Measurements from ENCODE around the gene PKIG. TPM values are rescaled to one million over a fixed set of nuclear protein-coding genes. Genes with fewer than 3 reads are reported as not detected.
A peak's percentile ranks its signal among the peaks of the same experiment; 100 is the strongest.

The PKIG gene
- total RNA-seq = 1 to 10 TPM; 2.1 to 3.5 (median 2.8) TPM

DNA sequence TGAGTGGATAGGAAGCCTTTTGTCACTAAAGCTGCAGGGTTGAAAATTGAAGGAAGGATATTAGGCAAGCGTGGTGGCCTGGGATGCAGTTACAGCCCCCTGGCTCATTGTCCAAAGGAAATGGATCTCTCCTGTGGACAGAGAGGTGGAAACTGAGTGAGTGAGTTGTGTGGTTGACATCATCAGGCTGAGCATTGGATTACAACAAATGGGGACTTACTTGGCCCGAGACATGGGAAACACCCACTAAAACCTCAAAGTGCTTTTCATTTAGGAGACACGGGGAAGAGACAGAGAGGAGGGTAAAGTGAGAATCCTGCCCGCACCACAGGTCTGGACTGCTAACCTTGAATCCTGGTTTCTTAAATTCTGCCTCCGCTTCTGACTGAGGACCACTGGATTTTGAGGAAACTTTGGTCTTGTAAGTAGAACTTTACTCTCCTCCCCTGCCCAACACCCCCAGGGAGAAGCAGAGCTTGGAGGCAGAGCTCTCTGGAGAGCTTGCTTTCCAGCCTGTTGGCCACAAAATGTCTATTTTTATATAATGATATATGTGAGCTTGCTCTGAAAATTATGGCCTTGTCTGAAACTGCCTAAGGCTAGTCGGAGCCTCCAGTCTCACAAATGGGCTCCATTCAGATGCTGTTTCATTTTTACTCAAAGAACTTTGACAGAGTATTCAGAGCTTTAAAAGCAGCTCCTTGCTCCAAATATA, at the start of gene PKIG:
Gene PKIG, plus strand, starts transcription at position 269 of the 715 bp plus-strand sequence. CDS start 31,978 bp downstream, outside the sequence.
- H3K9me3 Mint-ChIP-seq = no peaks in the 10 kb centered on the region
- H3K27me3 Mint-ChIP-seq (ENCODE audit: low read depth) = no peaks in the 10 kb centered on the region
- peaks cover 14% of the 10 kb centered on the region for H3K4me1 Mint-ChIP-seq (ENCODE audit: low read depth)
- H3K36me3 Mint-ChIP-seq (ENCODE audit: insufficient read depth) = no peaks in the 10 kb centered on the region
- no peak for ATAC-seq
- no peak within 1 kb of the TSS for H3K4me3 Mint-ChIP-seq
- DNase-seq = no peak

DNA sequence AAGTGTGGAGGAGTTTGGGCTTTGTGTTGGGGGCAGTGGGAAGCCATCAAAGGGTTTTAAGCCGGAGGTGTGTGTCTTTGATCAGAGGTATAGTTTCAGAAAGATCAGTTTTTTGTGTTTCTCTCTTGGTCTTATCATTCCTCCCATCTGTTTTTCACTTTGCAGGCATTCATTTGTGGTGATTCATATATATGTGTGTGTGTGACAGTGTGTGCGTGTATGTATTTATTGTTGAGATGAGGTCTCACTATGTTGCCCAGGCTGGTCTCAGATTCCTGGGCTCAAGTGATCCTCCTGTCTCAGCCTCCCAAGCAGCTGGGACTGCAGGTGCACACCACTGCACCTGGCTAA, 49.4 kb upstream of the PKIG start:
- Mint-ChIP-seq H3K9me3 (no peaks in the 10 kb centered on the region), H3K4me3 (no peak overlapping the region), H3K36me3 (ENCODE audit: insufficient read depth) (no peaks in the 10 kb centered on the region), H3K4me1 (ENCODE audit: low read depth) (peaks cover 4% of the 10 kb centered on the region), H3K27me3 (ENCODE audit: low read depth) (peaks cover 6% of the 10 kb centered on the region)
- peak; percentile 65 to 69 for ATAC-seq
- DNase-seq = no peak

DNA sequence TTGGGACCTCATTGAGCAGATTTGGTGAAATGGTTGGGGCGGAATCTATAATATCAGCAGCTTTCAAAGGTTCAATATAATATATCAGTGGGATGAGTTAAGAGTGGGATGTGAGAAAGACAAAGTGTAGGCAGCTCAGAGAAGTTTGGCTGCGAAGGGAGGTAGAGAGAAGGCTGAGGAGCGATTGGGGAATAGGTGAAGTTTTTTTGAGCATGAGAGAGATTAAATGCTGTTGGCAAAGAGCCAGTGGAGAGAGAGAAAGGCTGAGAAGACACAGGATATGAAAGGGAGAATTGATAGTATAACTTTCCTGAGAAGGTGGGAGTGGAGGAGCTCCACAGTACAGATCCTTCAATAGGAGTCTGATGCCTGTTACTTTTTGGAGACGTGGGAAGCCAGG, 48.5 kb upstream of the PKIG start:
- H3K4me3 Mint-ChIP-seq = no peak overlapping the region
- H3K9me3 Mint-ChIP-seq = no peaks in the 10 kb centered on the region
- peaks cover 6% of the 10 kb centered on the region for H3K27me3 Mint-ChIP-seq (ENCODE audit: low read depth)
- no peaks in the 10 kb centered on the region for H3K36me3 Mint-ChIP-seq (ENCODE audit: insufficient read depth)
- DNase-seq (no peak), ATAC-seq (no peak)
- H3K4me1 Mint-ChIP-seq (ENCODE audit: low read depth) = peaks cover 4% of the 10 kb centered on the region

DNA sequence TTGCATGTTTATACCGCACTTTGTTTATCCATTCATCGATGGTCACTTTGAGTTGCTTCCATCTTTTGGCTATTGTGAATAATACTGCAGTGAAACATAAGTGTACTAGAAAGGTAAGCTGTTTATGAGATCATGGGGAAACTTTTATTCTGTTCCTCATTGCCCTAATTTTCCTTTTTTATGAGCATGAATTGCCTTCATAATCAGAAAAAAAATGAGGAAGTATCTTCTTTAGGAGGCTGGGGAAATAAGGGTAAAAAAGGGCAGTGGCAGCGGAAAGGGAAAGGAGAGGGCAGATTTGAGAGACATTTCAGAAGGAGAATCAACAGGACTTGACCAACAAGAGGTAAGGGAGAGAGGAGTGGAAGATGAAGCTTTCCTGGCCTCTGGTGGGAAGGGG, 46.2 kb upstream of the PKIG start:
- Mint-ChIP-seq H3K9me3 (no peaks in the 10 kb centered on the region), H3K36me3 (ENCODE audit: insufficient read depth) (no peaks in the 10 kb centered on the region), H3K4me1 (ENCODE audit: low read depth) (peaks cover 4% of the 10 kb centered on the region), H3K4me3 (no peak overlapping the region), H3K27me3 (ENCODE audit: low read depth) (peaks cover 2% of the 10 kb centered on the region)
- DNase-seq (no peak), ATAC-seq (no peak)

DNA sequence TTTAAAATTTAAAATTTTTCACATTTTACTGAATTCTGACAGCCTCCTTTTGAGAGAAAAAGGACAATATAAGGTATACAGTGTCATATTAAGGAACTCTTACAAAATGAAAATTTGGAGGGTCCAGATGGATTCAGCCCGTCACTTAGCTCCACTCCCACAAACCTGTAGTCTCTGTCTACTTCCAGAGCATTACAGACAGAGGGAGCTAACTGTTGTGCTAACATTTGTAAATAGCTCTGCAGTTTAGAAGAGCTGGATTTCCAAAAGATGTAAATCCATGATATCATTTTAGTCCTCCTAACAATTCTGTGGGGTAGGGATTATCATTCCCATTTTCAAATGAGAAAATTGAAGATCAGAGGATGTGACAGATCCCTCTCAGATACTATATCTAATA, 44.4 kb upstream of the PKIG start:
- ATAC-seq = no peak
- no peaks in the 10 kb centered on the region for H3K36me3 Mint-ChIP-seq (ENCODE audit: insufficient read depth)
- H3K9me3 Mint-ChIP-seq = no peaks in the 10 kb centered on the region

DNA sequence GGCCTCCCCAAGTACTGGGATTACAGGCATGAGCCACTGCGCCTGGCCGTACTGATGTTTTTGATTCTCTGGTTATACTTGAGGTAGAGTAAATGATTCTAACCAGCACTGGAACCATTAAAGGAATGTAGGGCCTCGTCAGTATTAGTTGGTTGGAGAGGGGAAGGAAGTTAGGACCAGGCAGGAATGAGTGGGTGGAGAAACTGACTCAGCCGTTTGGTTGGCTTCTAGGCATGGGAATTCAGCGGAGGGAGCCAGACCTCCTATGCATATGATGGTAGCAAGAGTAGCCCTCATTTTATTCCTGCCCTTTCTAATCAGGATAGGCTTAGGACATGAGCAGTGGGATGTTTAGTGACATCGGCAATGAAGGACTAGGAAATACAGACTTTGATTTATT, 41.5 kb upstream of the PKIG start:
- Mint-ChIP-seq H3K36me3 (ENCODE audit: insufficient read depth) (no peaks in the 10 kb centered on the region), H3K9me3 (no peaks in the 10 kb centered on the region), H3K4me3 (no peak overlapping the region), H3K4me1 (ENCODE audit: low read depth) (no peaks in the 10 kb centered on the region), H3K27me3 (ENCODE audit: low read depth) (no peaks in the 10 kb centered on the region)
- ATAC-seq = no peak
- no peak for DNase-seq

More for the DNA sequence above, 44.4 kb upstream of the PKIG start:
- Mint-ChIP-seq H3K4me1 (ENCODE audit: low read depth) (no peaks in the 10 kb centered on the region), H3K27me3 (ENCODE audit: low read depth) (no peaks in the 10 kb centered on the region), H3K4me3 (no peak overlapping the region)
- no peak for DNase-seq

DNA sequence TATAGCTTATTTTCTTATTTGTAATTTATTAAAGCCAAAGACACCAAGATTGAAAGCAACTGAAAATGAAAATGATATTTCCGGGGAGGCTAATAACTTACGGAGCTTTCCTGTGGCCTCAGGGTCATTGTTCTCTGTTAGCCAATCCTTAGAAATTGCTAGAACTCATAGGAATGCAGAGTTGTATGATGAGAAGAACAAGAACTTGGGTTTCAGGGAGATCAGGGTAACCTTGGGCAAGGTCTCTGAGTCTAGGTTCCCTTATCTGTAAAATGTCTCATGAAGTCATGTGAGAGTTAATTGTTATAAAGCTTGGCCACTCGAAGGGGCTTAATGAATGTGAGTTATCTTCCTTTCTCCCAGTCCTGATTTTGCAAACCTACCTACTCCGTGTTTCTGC, 40.4 kb upstream of the PKIG start:
- H3K27me3 Mint-ChIP-seq (ENCODE audit: low read depth) = peaks cover 2% of the 10 kb centered on the region
- no peaks in the 10 kb centered on the region for H3K4me1 Mint-ChIP-seq (ENCODE audit: low read depth)
- no peak for DNase-seq

DNA sequence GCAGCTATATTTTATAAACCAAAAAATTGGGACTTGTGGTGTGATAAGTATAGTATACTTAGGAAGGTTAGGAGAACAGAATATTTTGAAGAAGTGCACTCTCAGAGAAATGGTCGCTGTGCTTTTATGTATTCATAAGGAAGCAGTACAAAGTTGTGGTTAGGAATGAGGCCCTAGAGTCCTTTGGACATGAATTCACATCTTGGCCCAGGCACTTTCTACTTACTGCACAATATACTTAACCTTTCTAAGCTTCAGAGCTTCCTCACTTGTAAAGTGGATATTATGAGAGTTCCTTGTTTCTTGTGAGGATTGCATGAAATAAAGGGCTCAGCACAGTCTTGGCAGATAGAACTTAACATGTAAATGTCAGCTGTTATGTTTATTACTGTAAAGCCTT, 39.5 kb upstream of the PKIG start:
- Mint-ChIP-seq H3K27me3 (ENCODE audit: low read depth) (peaks cover 9% of the 10 kb centered on the region), H3K9me3 (no peaks in the 10 kb centered on the region), H3K4me3 (no peak overlapping the region), H3K4me1 (ENCODE audit: low read depth) (no peaks in the 10 kb centered on the region), H3K36me3 (ENCODE audit: insufficient read depth) (no peaks in the 10 kb centered on the region)
- no peak for DNase-seq
- ATAC-seq = no peak

More for the DNA sequence above, 40.4 kb upstream of the PKIG start:
- no peaks in the 10 kb centered on the region for H3K36me3 Mint-ChIP-seq (ENCODE audit: insufficient read depth)
- H3K4me3 Mint-ChIP-seq = no peak overlapping the region
- ATAC-seq = no peak
- H3K9me3 Mint-ChIP-seq = no peaks in the 10 kb centered on the region

DNA sequence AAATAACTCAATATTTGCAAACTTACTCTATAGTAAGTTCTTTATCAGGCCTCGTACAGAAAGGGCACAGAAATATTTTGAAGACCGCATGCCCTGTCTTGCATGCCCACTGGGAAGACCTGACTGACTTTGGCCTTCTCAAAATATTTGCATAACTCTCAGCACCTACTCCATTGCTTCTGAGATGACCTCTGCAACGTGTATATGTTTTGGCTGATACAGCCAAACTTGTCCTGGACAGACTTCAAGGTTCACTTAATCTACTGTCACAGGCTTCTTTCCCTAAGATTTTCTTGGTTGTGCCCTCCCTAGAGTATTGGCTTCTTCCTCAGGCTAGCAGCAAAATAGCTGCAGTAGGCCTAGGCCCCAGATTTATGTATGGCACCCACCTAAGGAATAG, 39.0 kb upstream of the PKIG start:
- Mint-ChIP-seq H3K36me3 (ENCODE audit: insufficient read depth) (no peaks in the 10 kb centered on the region), H3K4me3 (no peak overlapping the region), H3K9me3 (no peaks in the 10 kb centered on the region), H3K4me1 (ENCODE audit: low read depth) (no peaks in the 10 kb centered on the region), H3K27me3 (ENCODE audit: low read depth) (peaks cover 9% of the 10 kb centered on the region)
- ATAC-seq (no peak), DNase-seq (no peak)

DNA sequence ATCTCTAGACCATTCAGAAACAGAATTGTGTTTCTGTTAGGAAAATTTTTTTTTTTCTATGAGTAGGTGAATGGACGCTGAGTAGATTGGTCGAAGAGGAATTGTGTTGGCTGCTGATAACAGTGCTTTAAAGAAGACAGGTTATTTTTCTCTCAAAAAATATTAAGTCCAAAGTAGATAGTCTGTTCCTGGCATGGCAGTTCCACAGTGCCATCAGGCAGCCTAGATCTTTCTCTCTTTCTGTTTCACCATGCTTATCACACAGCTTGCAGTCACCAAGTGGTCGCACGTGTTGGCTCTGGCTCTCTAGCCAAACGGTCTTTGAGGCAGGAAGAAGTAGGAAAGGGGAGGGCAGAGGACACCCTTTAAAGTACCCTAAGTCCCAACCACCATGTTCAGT, 38.1 kb upstream of the PKIG start:
- ATAC-seq (no peak), DNase-seq (no peak)
- Mint-ChIP-seq H3K4me3 (no peak overlapping the region), H3K9me3 (no peaks in the 10 kb centered on the region), H3K4me1 (ENCODE audit: low read depth) (no peaks in the 10 kb centered on the region), H3K27me3 (ENCODE audit: low read depth) (peaks cover 9% of the 10 kb centered on the region), H3K36me3 (ENCODE audit: insufficient read depth) (no peaks in the 10 kb centered on the region)

DNA sequence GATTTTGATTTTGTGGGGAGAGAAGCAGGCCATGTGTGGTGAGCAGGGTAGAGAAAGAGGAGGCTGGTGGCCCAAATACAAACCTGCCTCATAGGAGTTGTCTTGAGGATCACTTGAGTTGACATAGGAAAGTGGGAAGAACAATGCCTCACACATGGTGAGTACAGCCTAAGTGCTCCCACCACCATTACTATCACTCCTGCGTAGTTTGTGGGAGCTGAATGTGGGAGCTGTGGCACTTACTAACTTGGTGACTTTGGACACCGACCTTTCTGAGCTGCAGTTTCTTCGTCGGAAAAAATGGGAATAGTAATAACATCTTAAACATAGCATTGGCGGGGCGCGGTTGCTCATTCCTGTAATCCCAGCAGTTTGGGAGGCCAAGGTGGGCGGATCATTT, 35.0 kb upstream of the PKIG start:
- Mint-ChIP-seq H3K36me3 (ENCODE audit: insufficient read depth) (no peaks in the 10 kb centered on the region), H3K9me3 (no peaks in the 10 kb centered on the region), H3K4me3 (no peak overlapping the region), H3K27me3 (ENCODE audit: low read depth) (peaks cover 9% of the 10 kb centered on the region), H3K4me1 (ENCODE audit: low read depth) (peaks cover 2% of the 10 kb centered on the region)
- DNase-seq (no peak), ATAC-seq (no peak)

DNA sequence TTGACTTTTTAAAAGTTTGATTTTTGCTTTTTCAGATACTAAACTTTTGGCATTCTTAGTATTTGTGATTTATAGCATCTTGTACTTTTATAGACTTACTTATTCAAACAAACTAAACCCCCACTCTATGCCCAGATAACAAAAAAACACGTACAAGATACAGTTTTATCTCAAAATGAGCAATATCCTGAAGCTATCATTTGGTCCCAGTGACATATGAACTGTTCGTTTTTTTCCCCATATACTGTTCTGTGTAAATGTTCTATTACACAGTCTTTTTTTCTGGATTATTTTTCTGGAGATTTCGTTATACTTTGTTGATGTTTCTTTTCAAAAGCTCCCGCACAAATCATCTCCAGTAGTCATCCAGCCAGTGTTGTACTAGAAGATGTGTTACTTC, 33.3 kb upstream of the PKIG start:
- no peaks in the 10 kb centered on the region for H3K9me3 Mint-ChIP-seq
- H3K4me1 Mint-ChIP-seq (ENCODE audit: low read depth) = peaks cover 16% of the 10 kb centered on the region
- H3K36me3 Mint-ChIP-seq (ENCODE audit: insufficient read depth) = no peaks in the 10 kb centered on the region
- DNase-seq = no peak
- H3K27me3 Mint-ChIP-seq (ENCODE audit: low read depth) = peaks cover 13% of the 10 kb centered on the region
- no peak overlapping the region for H3K4me3 Mint-ChIP-seq
- no peak for ATAC-seq

DNA sequence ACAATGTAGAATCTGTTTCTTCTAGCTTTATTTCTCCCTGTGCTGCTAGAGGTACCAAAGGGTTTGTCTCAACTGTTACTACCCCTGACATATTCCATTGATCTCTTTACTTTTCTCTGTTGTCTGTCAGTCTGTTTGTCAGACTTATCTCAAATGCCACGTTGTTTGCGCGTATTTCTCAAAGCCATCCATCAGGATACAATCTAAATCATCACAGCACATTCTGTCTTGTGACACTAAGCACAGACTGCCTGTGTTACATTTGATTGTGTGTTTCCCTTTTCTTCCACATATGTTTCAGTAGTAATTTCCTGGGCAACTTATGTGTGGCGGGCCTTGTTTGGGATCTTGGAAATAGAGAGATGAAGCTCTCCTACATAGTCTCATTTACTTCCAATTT, 30.3 kb upstream of the PKIG start:
- DNase-seq = no peak
- ATAC-seq = no peak
- peaks cover 11% of the 10 kb centered on the region for H3K27me3 Mint-ChIP-seq (ENCODE audit: low read depth)
- no peaks in the 10 kb centered on the region for H3K36me3 Mint-ChIP-seq (ENCODE audit: insufficient read depth)
- no peak overlapping the region for H3K4me3 Mint-ChIP-seq
- H3K9me3 Mint-ChIP-seq = no peaks in the 10 kb centered on the region
- H3K4me1 Mint-ChIP-seq (ENCODE audit: low read depth) = peaks cover 16% of the 10 kb centered on the region

DNA sequence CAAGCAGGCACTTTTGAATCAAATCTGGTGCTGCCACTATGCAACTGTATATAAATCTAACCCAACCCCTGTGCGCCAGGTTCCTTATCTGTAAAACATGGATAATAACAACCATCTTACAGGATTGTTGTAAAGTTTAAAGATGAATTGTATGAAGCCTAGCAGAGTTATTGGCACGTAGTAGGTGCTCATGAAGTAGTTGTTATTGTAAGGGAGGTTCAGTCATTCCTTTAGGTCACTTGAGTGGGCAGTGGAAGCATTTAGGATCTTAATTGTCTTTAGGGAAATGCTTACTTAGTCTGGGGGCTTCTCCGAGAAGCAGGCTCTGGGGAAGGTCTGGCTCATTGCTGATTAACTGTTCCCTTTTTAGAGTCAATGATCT, 29.8 kb upstream of the PKIG start:
- Mint-ChIP-seq H3K27me3 (ENCODE audit: low read depth) (peaks cover 6% of the 10 kb centered on the region), H3K9me3 (no peaks in the 10 kb centered on the region), H3K36me3 (ENCODE audit: insufficient read depth) (no peaks in the 10 kb centered on the region), H3K4me1 (ENCODE audit: low read depth) (peaks cover 16% of the 10 kb centered on the region), H3K4me3 (no peak overlapping the region)
- DNase-seq (no peak), ATAC-seq (no peak)

DNA sequence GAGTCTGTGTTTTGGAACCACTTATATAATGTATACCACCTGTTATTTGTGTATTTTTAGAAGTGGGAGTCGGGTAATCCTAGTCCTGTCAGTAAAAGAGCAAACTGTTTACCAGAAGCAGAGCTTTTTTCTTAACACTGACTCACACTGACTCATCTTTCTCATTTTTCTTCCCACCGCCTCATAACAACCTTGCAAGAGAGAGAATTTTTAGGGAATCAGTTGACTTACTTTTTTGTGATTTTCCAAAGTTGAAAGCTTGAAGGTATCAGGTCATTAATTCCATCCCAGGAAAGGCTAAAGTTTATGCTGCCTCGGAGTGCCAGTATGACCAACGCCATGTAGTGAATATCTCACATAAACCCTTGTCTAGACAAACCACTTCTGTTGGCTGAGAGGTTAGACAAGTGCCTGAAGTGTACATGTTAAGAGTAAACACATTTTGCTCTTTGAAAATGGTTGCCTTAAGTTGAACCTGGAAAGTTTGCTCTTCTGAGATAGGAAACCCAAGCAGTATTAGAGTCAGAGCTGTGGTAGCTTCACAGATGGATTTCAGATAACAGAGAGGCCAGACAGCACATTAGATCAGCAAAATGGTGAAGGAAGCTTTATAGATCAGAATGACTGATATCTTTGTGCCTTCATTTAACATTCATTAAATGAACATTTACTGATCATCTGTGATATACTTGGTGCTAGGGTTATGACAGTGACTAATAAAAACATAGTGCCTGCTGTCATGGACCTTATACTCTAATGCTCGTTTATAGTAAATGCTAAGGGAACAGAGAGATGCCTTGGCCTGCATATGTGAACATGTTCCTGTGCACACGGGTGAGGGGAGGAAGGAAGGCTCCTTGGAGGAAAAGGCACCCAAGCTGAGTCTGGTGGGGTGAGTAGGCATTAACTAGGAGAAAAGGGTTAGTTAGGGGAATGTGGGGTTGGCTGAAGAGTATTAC, 29.1 kb upstream of the PKIG start:
- peak; percentile 79 to 83 for ATAC-seq

More for the DNA sequence above, 29.1 kb upstream of the PKIG start:
- Mint-ChIP-seq H3K27me3 (ENCODE audit: low read depth) (peaks cover 4% of the 10 kb centered on the region), H3K4me1 (ENCODE audit: low read depth) (peaks cover 16% of the 10 kb centered on the region), H3K4me3 (no peak overlapping the region), H3K36me3 (ENCODE audit: insufficient read depth) (no peaks in the 10 kb centered on the region), H3K9me3 (no peaks in the 10 kb centered on the region)
- no peak for DNase-seq
